ENCODE results near the gene CCDC91. TPM values are rescaled to one million over a fixed set of nuclear protein-coding genes. Genes with fewer than 3 reads are reported as not detected.
A peak's percentile ranks its signal among the peaks of the same experiment; 100 is the strongest.

The CCDC91 gene
- total and polyA plus RNA-seq, 11 donors: 24.9 to 62.1 (median 51.8) TPM

- 94 to 100% (median 96%) methylated on average over 1 of the region's 1 CpG for WGBS, 4 donors
- Histone ChIP-seq H3K27ac (no peak overlapping the region), H3K36me3 (no peaks in the 10 kb centered on the region), H3K27me3 (no peaks in the 10 kb centered on the region), H3K4me1 (peaks cover 0 to 9% (median 0%) of the 10 kb centered on the region in 12 donors), H3K9me3 (peaks cover 0 to 18% (median 0%) of the 10 kb centered on the region in 12 donors), H3K4me3 (no peak overlapping the region)
- TF ChIP-seq POLR2A (IDR thresholded peaks at IDR 0.05) (no peak), CTCF (IDR thresholded peaks at IDR 0.05) (no peak)
- DNase-seq: no peak
- peak in 1 of 4 donors; percentile 48 for ATAC-seq
- intact Hi-C loops (cut with DNase I): no loop called here
These were observed 12.3 kb downstream of the CCDC91 start for GRCh38 chr12:28202374-28203130.

- 56 to 100% (median 97%) methylated on average over 1 of the region's 1 CpG for WGBS, 4 donors
- Histone ChIP-seq H3K9me3 (peaks cover 0 to 13% (median 0%) of the 10 kb centered on the region in 12 donors), H3K27ac (no peak overlapping the region), H3K27me3 (no peaks in the 10 kb centered on the region), H3K36me3 (peaks cover 0 to 9% (median 0%) of the 10 kb centered on the region in 9 donors), H3K4me1 (peaks cover 0 to 17% (median 0%) of the 10 kb centered on the region in 12 donors), H3K4me3 (no peak overlapping the region)
- TF ChIP-seq POLR2A (IDR thresholded peaks at IDR 0.05) (no peak), CTCF (IDR thresholded peaks at IDR 0.05) (no peak)
- no peak for ATAC-seq
- intact Hi-C loops (cut with DNase I): no loop called here
- DNase-seq: no peak
These were observed 19.5 kb downstream of the CCDC91 start for GRCh38 chr12:28209782-28210181.

- no peak for DNase-seq
- peaks cover 0 to 17% (median 0%) of the 10 kb centered on the region in 12 donors for H3K4me1 ChIP-seq
- intact Hi-C loops (cut with DNase I): no loop called here
- H3K4me3 ChIP-seq: no peak overlapping the region
- peaks cover 0 to 9% (median 0%) of the 10 kb centered on the region in 9 donors for H3K36me3 ChIP-seq
- ATAC-seq: no peak
- no peaks in the 10 kb centered on the region for H3K27me3 ChIP-seq
- 95 to 98% (median 97%) methylated on average over 3 of the region's 3 CpGs for WGBS, 4 donors
- H3K27ac ChIP-seq: no peak overlapping the region
- peaks cover 0 to 13% (median 0%) of the 10 kb centered on the region in 12 donors for H3K9me3 ChIP-seq
- TF ChIP-seq CTCF (IDR thresholded peaks at IDR 0.05) (no peak), POLR2A (IDR thresholded peaks at IDR 0.05) (no peak)
These were observed 21.9 kb downstream of the CCDC91 start for GRCh38 chr12:28212182-28212581.

- intact Hi-C loops (cut with DNase I): no loop called here
- Histone ChIP-seq H3K27me3 (no peaks in the 10 kb centered on the region), H3K36me3 (peaks cover 0 to 3% (median 0%) of the 10 kb centered on the region in 9 donors), H3K4me1 (peaks cover 0 to 17% (median 0%) of the 10 kb centered on the region in 12 donors), H3K9me3 (peaks cover 0 to 14% (median 3%) of the 10 kb centered on the region in 12 donors), H3K27ac (no peak overlapping the region), H3K4me3 (no peak overlapping the region)
- no peak for DNase-seq
- TF ChIP-seq CTCF (IDR thresholded peaks at IDR 0.05): no peak
- no peak for TF ChIP-seq POLR2A (IDR thresholded peaks at IDR 0.05)
- no peak for ATAC-seq
These were observed 24.8 kb downstream of the CCDC91 start for GRCh38 chr12:28215021-28215420.
